ENCODE data around the gene WBP11.

- TF ChIP-seq YY1 (IDR thresholded peaks at IDR 0.05; ENCODE audit: extremely low read depth, insufficient replicate concordance, low read depth, low read length) (no peak), CTCF (IDR thresholded peaks at IDR 0.05 in 2 of 3, conservative IDR thresholded peaks at IDR 0.05 in 1 of 3; ENCODE audit: borderline replicate concordance in 1 of 3, insufficient read depth in 1 of 3, low read depth in 2 of 3, low read length in 2 of 3) (no peak), EGR1 (IDR thresholded peaks at IDR 0.05; ENCODE audit: low read depth) (no peak)
Measured at GRCh38 chr12:14840616-14841015, 37.3 kb upstream of the WBP11 start.
